NCI-H146 treated with DMSO at 0.1 percent for 48 hours (cell line): Measurements from ENCODE around the gene UNC13C.

ENCODE experiments used
- DNase-seq: peaks from one replicate; lab custom pipeline; 2025; ENCODE audit not compliant: unreplicated experiment; lab: John Stamatoyannopoulos, UW

The UNC13C gene

DNA sequence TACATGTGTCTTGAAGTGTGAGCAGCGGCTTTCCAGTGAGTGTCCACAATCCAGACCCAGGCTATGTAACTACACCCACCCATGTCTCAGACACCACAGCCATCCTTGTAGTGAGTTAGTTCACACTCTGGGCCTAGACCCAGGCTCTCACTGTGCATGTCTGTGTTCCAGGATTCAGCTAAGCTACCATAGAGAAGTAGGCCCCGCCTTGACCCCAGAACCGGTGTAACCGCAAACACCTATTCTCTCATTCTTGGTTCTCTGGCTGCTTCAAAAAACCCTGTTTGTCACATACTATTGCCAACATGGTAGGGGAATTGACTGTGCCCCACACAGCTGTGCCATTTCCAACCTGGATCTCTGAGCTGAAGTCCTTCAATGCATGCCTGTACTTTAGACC is 657.9 kb downstream of the UNC13C start:
- DNase-seq: no peak

DNA sequence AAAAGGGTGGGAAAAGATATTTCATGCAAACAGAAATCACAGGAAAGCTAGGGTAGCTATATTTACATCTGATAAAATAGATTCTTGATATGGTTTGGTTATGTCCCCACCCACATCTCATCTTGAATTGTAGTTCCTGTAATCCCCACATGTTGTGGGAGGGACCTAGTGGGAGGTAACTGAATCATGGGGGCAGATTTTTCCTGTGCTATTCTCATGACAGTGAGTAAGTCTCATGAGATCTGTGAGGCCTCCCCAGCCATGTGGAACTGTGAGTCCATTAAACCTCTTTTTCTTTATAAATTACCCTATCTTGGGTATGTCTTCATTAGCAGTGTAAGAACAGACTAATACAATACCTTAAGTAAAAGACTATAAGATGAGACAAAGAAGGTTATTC is 660.4 kb downstream of the UNC13C start:
- no peak for DNase-seq

DNA sequence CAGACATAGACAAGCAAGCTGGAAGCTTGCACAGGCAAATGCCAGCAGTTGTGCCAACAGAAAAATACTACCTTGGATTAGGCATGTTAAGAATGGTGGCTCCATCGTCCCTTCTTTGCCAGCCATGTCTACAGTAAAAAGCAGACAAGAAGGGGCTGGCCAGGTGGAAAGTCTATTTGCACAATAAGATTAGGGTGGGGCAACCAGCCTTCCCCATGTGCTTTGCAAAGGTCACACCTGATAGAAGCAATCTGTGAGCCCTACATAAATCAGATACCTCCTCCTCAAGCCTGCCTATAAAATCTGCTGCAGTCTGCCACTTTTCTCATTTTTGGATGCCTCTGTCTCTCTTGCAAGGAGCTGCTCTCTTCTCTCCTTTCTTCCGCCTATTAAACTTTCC is 662.6 kb downstream of the UNC13C start:
- DNase-seq: no peak

DNA sequence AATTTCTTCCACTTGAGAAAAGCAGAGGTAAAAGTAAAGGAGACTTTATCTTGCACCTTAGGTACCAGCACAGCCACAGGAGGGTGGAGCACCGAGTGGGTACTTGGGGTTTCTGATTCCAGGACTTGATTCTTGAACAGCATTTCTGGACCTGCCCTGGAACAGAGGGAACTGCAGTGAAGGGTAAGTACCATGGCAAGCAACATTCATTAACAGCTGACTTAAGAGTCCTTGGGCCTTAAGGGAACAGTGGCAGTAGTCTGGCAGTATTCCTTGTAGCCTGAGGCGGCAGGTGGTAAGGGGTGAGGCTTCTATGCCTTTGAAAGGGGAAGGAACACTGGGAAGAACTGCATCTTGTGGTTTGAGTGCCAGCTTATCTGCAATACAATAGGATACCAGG is 666.6 kb downstream of the UNC13C start:
- no peak for DNase-seq

DNA sequence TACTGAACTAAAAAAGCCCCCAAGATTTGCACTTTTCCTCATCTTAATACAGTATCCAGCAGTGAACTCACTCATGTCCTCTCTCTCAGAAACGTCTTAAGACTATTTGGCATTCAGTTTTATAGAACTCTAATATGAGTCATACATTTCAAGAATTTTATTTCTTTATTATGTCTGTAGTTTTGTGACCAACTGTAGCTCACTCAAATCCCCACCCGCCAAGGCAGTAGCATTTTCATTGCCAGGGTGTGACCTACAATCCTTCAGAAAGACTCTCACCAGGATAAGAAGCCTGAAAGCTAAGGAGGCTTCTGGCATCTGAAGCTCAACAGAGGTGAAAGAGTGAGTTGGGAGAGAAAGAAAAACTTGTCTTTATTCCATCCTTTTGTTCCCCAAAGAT is 681.4 kb downstream of the UNC13C start:
- DNase-seq: no peak

DNA sequence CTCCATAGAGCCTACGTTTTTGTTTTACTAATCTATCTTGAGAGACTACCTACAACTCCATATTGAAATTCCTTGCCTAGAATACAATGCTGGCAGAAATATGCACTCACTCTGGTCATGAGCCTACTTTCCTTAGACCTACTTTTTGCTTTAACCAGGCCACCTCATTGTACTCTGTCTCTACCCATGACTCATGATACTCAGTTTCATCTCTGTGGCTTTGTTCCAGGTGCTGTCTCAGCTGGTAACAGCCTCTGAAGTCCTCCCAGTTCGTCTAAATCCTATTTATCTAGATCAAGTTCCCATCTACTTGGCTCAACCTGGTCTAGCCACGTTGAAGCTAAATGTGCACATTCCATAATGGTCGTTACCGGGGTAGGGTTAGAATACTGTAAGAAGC is 682.1 kb downstream of the UNC13C start:
- no peak for DNase-seq

DNA sequence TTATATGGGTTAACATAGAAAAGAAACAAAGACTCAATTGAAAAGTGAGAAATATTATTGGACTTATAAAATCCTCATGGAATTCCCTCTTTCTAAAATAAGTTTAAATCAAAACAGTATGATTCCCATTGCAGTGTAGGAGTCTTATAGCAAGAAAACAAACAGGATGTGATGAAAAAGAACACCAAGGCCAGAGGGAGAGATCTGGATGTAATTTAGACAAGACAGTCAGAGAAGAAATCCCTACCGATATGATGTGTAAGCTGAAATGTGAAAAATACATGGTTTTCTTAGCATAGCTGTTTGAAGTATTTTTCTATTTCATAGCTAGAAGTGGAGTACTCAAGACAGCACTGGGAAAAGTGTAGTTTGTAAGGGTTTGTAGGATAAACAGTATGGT is 697.0 kb downstream of the UNC13C start:
- DNase-seq: no peak

DNA sequence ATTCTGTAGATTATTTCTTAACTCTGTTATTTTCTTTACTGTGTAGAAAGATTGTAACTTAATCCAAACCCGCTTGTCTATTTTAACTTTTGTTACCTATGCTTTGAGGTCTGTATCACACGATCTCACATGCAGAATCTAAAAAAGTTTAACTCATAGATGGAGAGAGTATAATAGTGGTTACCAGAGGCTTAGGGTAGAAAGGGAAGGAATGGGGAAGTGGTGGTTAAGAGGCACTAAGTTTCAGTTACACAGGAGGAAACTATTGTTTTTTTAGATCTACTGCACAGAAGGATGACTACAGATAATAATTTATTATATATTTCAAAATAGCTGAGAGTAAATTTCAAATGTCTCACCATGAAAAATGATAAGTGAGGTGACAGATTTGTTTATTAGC is 703.3 kb downstream of the UNC13C start:
- DNase-seq: no peak
